K562 (cell line): ENCODE measurements around the gene NMNAT2. TPM values are rescaled to one million over a fixed set of nuclear protein-coding genes. Genes with fewer than 3 reads are reported as not detected.

Experiments
- ATAC-seq: fragments of 200-7000 bp; cut with Tn5 transposase; 3 replicates; pipeline ENCODE4 v1.9.1; 2020; ENCODE audit warnings: moderate library complexity
- BruUV-seq: library from RNA; stranded (reverse); fragments of 400-500 nt; replicated peaks from 2 replicates; lab custom pipeline; 2021; lab: Mats Ljungman, UMichigan
- CTCF ChIA-PET: fragments of 300-600 bp; formaldehyde crosslinking; extraction: SDS; loops from one replicate; lab custom pipeline; 2021; ENCODE audit warnings: low intra/inter-chr PET ratio; lab: Yijun Ruan, JAX
- POLR2A ChIA-PET: fragments of 300-600, 350-650 bp; sonication (Branson Sonifier 250); formaldehyde crosslinking; extraction: SDS; loops from one replicate; lab custom pipeline; 2021; ENCODE audit warnings: antibody characterized with exemption, inconsistent platforms; lab: Yijun Ruan, JAX
- DNase-seq, 4 experiments: peaks; one replicate each; pipeline versions ENCODE4 v3.0.0 to v3.0.0-alpha.2; 2011 to 2018; ENCODE audit warnings: low spot score in 3 of 4, mixed read lengths in 3 of 4; ENCODE audit errors: extremely low read depth in 1 of 4
- FAIRE-seq: peaks from 2 replicates; lab custom pipeline; 2011; peaks lifted over from hg19 to GRCh38; lab: Jason Lieb, UNC
- H2AFZ ChIP-seq: 2 replicates; pipeline ENCODE4 v1.6.0; 2011; ENCODE audit warnings: low read depth, low read length, control low read depth, inconsistent platforms
- H3K27ac ChIP-seq: fragments of 200-600 bp; 3 replicates; pipeline ENCODE4 v1.8.0; 2011; ENCODE audit warnings: low read depth, mild to moderate bottlenecking, control low read depth, inconsistent platforms, low read length, moderate library complexity, mixed read lengths; ENCODE audit errors: extremely low read depth
- H3K27me3 ChIP-seq, 2 experiments: fragments of 300-600 bp in 1 of 2; 2 replicates in 1 of 2; 3 replicates in 1 of 2; pipeline versions ENCODE4 v1.6.0 to v1.8.0; 2011; ENCODE audit warnings: inconsistent platforms in 2 of 2, low read length in 2 of 2, mild to moderate bottlenecking in 1 of 2, mixed read lengths in 1 of 2, moderate library complexity in 1 of 2; ENCODE audit not compliant: control insufficient read depth in 2 of 2, insufficient read depth in 2 of 2
- H3K36me3 ChIP-seq: fragments of 300-600 bp; 3 replicates; pipeline ENCODE4 v1.8.0; 2011; ENCODE audit warnings: mild to moderate bottlenecking, low read length, inconsistent platforms; ENCODE audit not compliant: control insufficient read depth, insufficient read depth
- H3K4me1 ChIP-seq, 2 experiments: fragments of 200-600 bp in 1 of 2; replicated peaks in 1 of 2; 2 replicates in 1 of 2; 3 replicates in 1 of 2; pipeline versions ENCODE4 v1.5.1 to v1.8.0; 2011; ENCODE audit warnings: inconsistent platforms in 2 of 2, low read length in 2 of 2, mild to moderate bottlenecking in 1 of 2, mixed read lengths in 1 of 2, moderate library complexity in 1 of 2; ENCODE audit not compliant: control insufficient read depth in 2 of 2, insufficient read depth in 2 of 2
- H3K4me2 ChIP-seq: 2 replicates; pipeline ENCODE4 v1.6.1; 2011; ENCODE audit warnings: low read length, control low read depth, inconsistent platforms, mixed read lengths; ENCODE audit not compliant: insufficient read depth
- H3K4me3 ChIP-seq: fragments of 200-600 bp; sonication (generic), shearing (Covaris generic); 2 replicates; pipeline ENCODE4 v1.5.1; 2016; ENCODE audit warnings: control low read depth, inconsistent platforms
- H3K79me2 ChIP-seq: fragments of 200-600 bp; 3 replicates; pipeline ENCODE4 v1.8.0; 2011; ENCODE audit warnings: low read length, inconsistent platforms; ENCODE audit not compliant: control insufficient read depth, insufficient read depth
- H3K9ac ChIP-seq, 2 experiments: 2 replicates each; pipeline versions ENCODE4 v1.6.0 to v1.6.1; 2011; ENCODE audit warnings: low read depth in 2 of 2, low read length in 2 of 2, control low read depth in 1 of 2, inconsistent platforms in 1 of 2, mild to moderate bottlenecking in 1 of 2, mixed read lengths in 1 of 2; ENCODE audit not compliant: insufficient read depth in 1 of 2
- H3K9me1 ChIP-seq: one replicate; pipeline ENCODE4 v1.6.0; 2011; ENCODE audit warnings: inconsistent platforms, mild to moderate bottlenecking, low read length, moderate library complexity; ENCODE audit not compliant: control insufficient read depth, insufficient read depth
- H3K9me3 ChIP-seq: replicated peaks from 2 replicates; pipeline ENCODE4 v1.5.1; 2011; ENCODE audit warnings: low read depth, low read length, inconsistent platforms; ENCODE audit not compliant: control insufficient read depth, insufficient read depth
- H4K20me1 ChIP-seq: replicated peaks from 2 replicates; pipeline ENCODE4 v1.6.1; 2011; ENCODE audit warnings: low read length, inconsistent platforms, mixed read lengths; ENCODE audit not compliant: control insufficient read depth, insufficient read depth
- ASH1L ChIP-seq: fragments of 450-650 bp; IDR thresholded peaks from 2 replicates; pipeline ENCODE4 v1.6.1; 2018; ENCODE audit warnings: borderline replicate concordance, mild to moderate bottlenecking, low read depth; ENCODE audit not compliant: partially characterized antibody
- MYBL2 ChIP-seq, 2 experiments: fragments of 450-650 bp in 1 of 2; sonication (generic) in 1 of 2; formaldehyde crosslinking in 1 of 2; IDR thresholded peaks; 2 replicates each; pipeline versions ENCODE4 v1.6.1 to v1.8.1; 2017 to 2022; ENCODE audit warnings: borderline replicate concordance in 1 of 2, inconsistent platforms in 1 of 2, low read depth in 1 of 2, mild to moderate bottlenecking in 1 of 2, missing genetic modification reagents in 1 of 2, moderate library complexity in 1 of 2
- PTBP1 ChIP-seq: fragments of 200-400 bp; formaldehyde crosslinking; IDR thresholded peaks from 2 replicates; pipeline ENCODE4 v1.6.1; 2017; ENCODE audit warnings: low read depth, low read length
- SLC30A9 ChIP-seq: fragments of 250-450 bp; sonication (Bioruptor Pico); IDR thresholded peaks from 2 replicates; pipeline ENCODE4 v1.8.0; 2022; ENCODE audit warnings: mild to moderate bottlenecking, moderate library complexity
- ZFP36 ChIP-seq: fragments of 150-350 bp; IDR thresholded peaks from 2 replicates; pipeline ENCODE4 v1.6.1; 2018; ENCODE audit warnings: low read length, low read depth; ENCODE audit not compliant: partially characterized antibody
- ZNF175 ChIP-seq: fragments of 200-800 bp; sonication (Bioruptor generic); IDR thresholded peaks from 2 replicates; pipeline ENCODE4 v1.6.1; 2016; ENCODE audit warnings: low read depth, mild to moderate bottlenecking, missing genetic modification characterization, missing compliant biosample characterization
- ZNF197 ChIP-seq: fragments of 200-800 bp; sonication (Bioruptor generic); IDR thresholded peaks from 2 replicates; pipeline ENCODE4 v1.6.1; 2016; ENCODE audit warnings: low read depth, missing genetic modification characterization, missing compliant biosample characterization
- ZNF239 ChIP-seq: fragments of 250-450 bp; sonication (Bioruptor Pico); IDR thresholded peaks from 2 replicates; pipeline ENCODE4 v1.4.0; 2020; ENCODE audit warnings: mild to moderate bottlenecking
- ZSCAN32 ChIP-seq: fragments of 450-650 bp; formaldehyde crosslinking; IDR thresholded peaks from 2 replicates; pipeline ENCODE4 v1.4.0; 2020; ENCODE audit warnings: mild to moderate bottlenecking, moderate library complexity
- WGBS: fragments of 100-300 bp; shearing (Covaris generic); methylation state at CpG from one replicate; pipeline ENCODE4 v1.1.6; 2016; ENCODE audit warnings: low coverage, mixed read lengths; ENCODE audit not compliant: insufficient coverage; ENCODE audit errors: missing lambda C conversion rate; 5-methylcytosine and 5-hydroxymethylcytosine counted together
- in situ Hi-C: fragments of 300-500 bp; cut with MboI; formaldehyde crosslinking; loops from 4 replicates; pipeline ENCODE4 v1.15.0; 2018; ENCODE audit warnings: inconsistent platforms, mixed read lengths
- intact Hi-C: fragments of 100-400 bp; cut with micrococcal nuclease; formaldehyde crosslinking; loops from 2 replicates; pipeline ENCODE4 v1.14.2; 2022
- polyA plus RNA-seq, 8 experiments: library from polyadenylated mRNA; depleted of rRNA in 4 of 8; stranded (reverse) in 5 of 8; unstranded in 3 of 8; fragments of >200 nt; fragmentation: Nextera tagmentation in 2 of 8; fragmentation: Illumina TruSeq in 1 of 8; extraction: Ambion mirVana in 2 of 8; extraction: Trizol in 1 of 8; gene quantifications; 2 replicates each; pipeline versions ENCODE4 v1.2.1 to v1.2.3, GENCODE V29; 2011 to 2014; ENCODE audit warnings: inconsistent platforms in 1 of 8, missing spikeins in 1 of 8
- total RNA-seq, 7 experiments: library from RNA; depleted of rRNA in 6 of 7; stranded (reverse); fragments of >200 nt in 6 of 7; fragmentation: Illumina TruSeq in 2 of 7; extraction: Trizol in 2 of 7; gene quantifications; 2 replicates each; pipeline versions ENCODE4 v1.2.1 to v1.2.3, GENCODE V29; 2011 to 2021; ENCODE audit warnings: low replicate concordance in 1 of 7
- TF ChIP-seq, protein P1 (sequence below): fragments of 250-450 bp; sonication (Bioruptor Pico); IDR thresholded peaks from 2 replicates; pipeline ENCODE4 v1.5.0; 2021; ENCODE audit warnings: mild to moderate bottlenecking, moderate library complexity
- TF ChIP-seq, protein P2 (sequence below): fragments of 250-450 bp; sonication (Bioruptor Pico); IDR thresholded peaks from 2 replicates; pipeline ENCODE4 v1.4.0; 2020; ENCODE audit warnings: borderline replicate concordance
- TF ChIP-seq, protein P3 (sequence below): sonication (generic); formaldehyde crosslinking; IDR thresholded peaks from 2 replicates; pipeline ENCODE4 v1.4.0; 2020; ENCODE audit warnings: mild to moderate bottlenecking, missing genetic modification reagents

The NMNAT2 gene
- total and polyA plus RNA-seq, 9 of the 15 experiments (the other 6 are each of a cell fraction or from before 2014, with no cell fraction given): not detected

DNA sequence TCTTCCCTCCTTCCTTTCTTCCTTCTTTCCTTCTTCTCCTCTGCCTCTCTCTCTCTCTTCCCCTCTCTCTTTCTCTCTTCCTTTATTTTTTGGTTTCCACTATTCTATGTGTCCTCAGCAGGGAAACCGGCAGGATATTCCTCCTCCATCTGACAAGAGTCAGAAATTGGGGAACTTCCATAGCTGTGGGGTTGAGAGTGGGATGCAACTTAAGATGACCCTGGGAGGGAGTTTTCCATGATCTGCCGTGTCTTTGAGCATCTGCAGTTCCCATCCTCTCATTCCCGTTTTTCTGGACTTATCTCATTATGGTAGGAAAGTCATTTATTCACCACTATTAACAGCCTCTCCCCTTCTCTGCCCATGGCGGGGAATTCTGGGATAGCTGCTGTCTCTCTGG is 98.6 kb downstream of the NMNAT2 start:
- Histone ChIP-seq H3K4me2 (no peak overlapping the region), H3K9ac (no peak overlapping the region)
- POLR2A ChIA-PET: no interaction called here
- no TSS peak for BruUV-seq
- TF ChIP-seq, protein P1, sequence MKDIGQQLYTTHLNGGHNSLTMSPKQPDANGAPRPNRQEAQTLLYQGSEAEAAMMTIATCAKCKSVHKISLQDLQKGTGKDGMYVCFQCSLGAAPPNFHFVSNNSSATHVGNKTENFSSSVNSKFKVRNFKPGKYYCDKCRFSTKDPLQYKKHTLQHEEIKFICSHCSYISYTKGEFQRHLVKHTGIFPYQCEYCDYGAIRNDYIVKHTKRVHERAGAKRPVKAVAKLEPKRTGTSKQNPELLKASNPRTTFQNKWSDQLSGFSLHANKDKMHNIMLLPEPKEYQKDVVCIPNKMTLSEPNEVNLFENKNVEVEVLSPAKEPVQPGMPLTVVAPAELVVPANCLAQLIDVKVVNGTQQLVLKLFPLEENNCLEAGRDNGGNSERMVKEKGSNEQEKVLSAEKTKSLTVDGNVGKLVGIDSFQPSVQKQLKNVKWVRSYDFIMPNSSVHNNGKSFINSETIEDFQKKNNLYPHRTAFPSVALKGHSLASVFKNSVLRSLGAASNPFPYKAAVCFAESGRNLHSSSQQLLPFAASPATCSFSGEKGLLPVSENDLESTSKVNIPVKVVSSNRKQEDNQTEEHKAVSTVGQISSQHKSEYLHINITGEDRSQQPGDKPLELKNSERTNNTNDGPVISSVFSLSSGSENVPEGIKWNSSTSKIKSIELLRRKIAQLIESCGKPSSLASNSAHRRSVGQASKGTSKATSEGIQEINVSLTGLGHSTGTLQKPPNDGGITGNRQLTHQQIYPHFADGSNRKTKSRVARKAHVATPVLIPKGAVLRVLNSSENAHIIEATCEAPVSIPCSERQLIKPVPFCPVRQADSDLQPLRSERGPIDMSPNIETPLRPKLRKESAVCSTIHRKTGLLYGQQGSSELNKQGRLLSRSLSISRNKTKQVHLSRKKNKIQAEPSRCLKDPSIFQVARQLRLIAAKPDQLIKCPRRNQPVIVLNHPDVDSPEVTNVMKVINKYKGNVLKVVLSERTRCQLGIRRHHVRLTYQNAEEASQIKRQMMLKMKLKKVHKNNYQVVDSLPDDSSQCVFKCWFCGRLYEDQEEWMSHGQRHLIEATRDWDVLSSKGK (CRISPR knock-in tag): no peak
- no peak for TF ChIP-seq MYBL2 (IDR thresholded peaks at IDR 0.05; ENCODE audit: low read depth)
- no peak for TF ChIP-seq MYBL2 (CRISPR knock-in tag; IDR thresholded peaks at IDR 0.05; ENCODE audit: borderline replicate concordance)
- TF ChIP-seq ZFP36: no peak
- no peak for TF ChIP-seq ASH1L
- TF ChIP-seq, protein P2, sequence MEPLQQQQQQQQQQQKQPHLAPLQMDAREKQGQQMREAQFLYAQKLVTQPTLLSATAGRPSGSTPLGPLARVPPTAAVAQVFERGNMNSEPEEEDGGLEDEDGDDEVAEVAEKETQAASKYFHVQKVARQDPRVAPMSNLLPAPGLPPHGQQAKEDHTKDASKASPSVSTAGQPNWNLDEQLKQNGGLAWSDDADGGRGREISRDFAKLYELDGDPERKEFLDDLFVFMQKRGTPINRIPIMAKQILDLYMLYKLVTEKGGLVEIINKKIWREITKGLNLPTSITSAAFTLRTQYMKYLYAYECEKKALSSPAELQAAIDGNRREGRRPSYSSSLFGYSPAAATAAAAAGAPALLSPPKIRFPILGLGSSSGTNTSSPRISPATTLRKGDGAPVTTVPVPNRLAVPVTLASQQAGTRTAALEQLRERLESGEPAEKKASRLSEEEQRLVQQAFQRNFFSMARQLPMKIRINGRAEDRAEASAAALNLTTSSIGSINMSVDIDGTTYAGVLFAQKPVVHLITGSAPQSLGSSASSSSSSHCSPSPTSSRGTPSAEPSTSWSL (CRISPR knock-in tag): no peak
- TF ChIP-seq PTBP1: no peak
- TF ChIP-seq ZSCAN32: no peak
- TF ChIP-seq, protein P3, sequence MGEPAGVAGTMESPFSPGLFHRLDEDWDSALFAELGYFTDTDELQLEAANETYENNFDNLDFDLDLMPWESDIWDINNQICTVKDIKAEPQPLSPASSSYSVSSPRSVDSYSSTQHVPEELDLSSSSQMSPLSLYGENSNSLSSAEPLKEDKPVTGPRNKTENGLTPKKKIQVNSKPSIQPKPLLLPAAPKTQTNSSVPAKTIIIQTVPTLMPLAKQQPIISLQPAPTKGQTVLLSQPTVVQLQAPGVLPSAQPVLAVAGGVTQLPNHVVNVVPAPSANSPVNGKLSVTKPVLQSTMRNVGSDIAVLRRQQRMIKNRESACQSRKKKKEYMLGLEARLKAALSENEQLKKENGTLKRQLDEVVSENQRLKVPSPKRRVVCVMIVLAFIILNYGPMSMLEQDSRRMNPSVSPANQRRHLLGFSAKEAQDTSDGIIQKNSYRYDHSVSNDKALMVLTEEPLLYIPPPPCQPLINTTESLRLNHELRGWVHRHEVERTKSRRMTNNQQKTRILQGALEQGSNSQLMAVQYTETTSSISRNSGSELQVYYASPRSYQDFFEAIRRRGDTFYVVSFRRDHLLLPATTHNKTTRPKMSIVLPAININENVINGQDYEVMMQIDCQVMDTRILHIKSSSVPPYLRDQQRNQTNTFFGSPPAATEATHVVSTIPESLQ (CRISPR knock-in tag): no peak
- no peak for TF ChIP-seq ZNF175 (CRISPR knock-in tag)
- TF ChIP-seq ZNF239 (CRISPR knock-in tag): no peak
- TF ChIP-seq SLC30A9 (CRISPR knock-in tag): no peak
- TF ChIP-seq ZNF197 (CRISPR knock-in tag): no peak
- TF ChIP-seq, all 486 proteins: peak for 0
- no peaks in the 10 kb centered on the region for H4K20me1 ChIP-seq
- H3K4me3 ChIP-seq: no peak overlapping the region
- WGBS: 0% methylated on average over 4 of the region's 4 CpGs
- ATAC-seq (no peak), FAIRE-seq (no peak), DNase-seq (no peak)
- H3K36me3 ChIP-seq: no peaks in the 10 kb centered on the region
- in situ Hi-C loops: no loop called here
- no peaks in the 10 kb centered on the region for H3K4me1 ChIP-seq
- H3K9me1 ChIP-seq: no peaks in the 10 kb centered on the region
- intact Hi-C loops: no loop called here
- peaks cover 6 to 32% of the 10 kb centered on the region in 2 experiments; a peak in 4 of 5 replicates for H3K27me3 ChIP-seq
- no peaks in the 10 kb centered on the region for H3K9me3 ChIP-seq
- CTCF ChIA-PET: no interaction called here
- H3K27ac ChIP-seq: no peak overlapping the region
- no peak overlapping the region for H2AFZ ChIP-seq
- H3K79me2 ChIP-seq: no peaks in the 10 kb centered on the region
